Measurements from ENCODE around the gene ITPR1. TPM values are rescaled to one million over a fixed set of nuclear protein-coding genes. Genes with fewer than 3 reads are reported as not detected.

ITPR1 gene
- total RNA-seq, 1 donor from 2014 or later: 6.7 TPM

DNA sequence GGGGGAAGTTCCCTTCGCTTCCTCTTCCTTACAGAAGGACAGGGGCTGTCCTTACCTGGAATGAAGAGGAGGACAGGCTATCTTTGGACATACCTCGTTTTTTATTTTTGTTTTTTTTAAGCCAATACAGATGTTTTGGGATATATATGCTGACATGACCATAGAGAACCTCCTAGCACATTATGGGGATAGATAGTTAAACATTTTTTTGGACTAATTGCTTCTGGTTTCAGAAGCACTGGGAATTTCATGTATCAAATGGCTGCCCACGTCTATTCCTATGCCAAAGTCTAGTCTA is 247.9 kb downstream of the ITPR1 start:
- Histone ChIP-seq H2AFZ (ENCODE audit: low read depth, low read length) (no peak overlapping the region), H3K9me3 (ENCODE audit: insufficient read depth, low read depth, low read length) (no peaks in the 10 kb centered on the region), H3K9ac (ENCODE audit: low read length) (peak overlapping the region; percentile 75), H3K4me3 (ENCODE audit: insufficient read depth, low read depth, low read length) (no peak overlapping the region), H3K4me2 (ENCODE audit: low read length) (peak overlapping the region; percentile 67), H3K36me3 (ENCODE audit: insufficient read depth, low read length) (no peaks in the 10 kb centered on the region), H4K20me1 (ENCODE audit: insufficient read depth, low read length) (no peaks in the 10 kb centered on the region), H3K27ac (ENCODE audit: low read depth, low read length) (peak overlapping the region; percentile 89), H3K4me1 (ENCODE audit: insufficient read depth, low read length) (peaks cover 28% of the 10 kb centered on the region), H3K27me3 (ENCODE audit: insufficient read depth, low read length) (no peaks in the 10 kb centered on the region), H3K79me2 (ENCODE audit: insufficient read depth, low read length) (no peaks in the 10 kb centered on the region)
- Mint-ChIP-seq H3K4me3 (ENCODE audit: unreplicated experiment) (no peak overlapping the region), H3K27ac (ENCODE audit: unreplicated experiment) (peak overlapping the region; percentile 86), H3K27me3 (ENCODE audit: low read depth, unreplicated experiment) (no peaks in the 10 kb centered on the region), H3K36me3 (ENCODE audit: low read depth, unreplicated experiment) (peaks cover 5% of the 10 kb centered on the region), H3K9me3 (ENCODE audit: unreplicated experiment) (peaks cover 3% of the 10 kb centered on the region), H3K4me1 (ENCODE audit: low read depth, unreplicated experiment) (peaks cover 28% of the 10 kb centered on the region)
- TF ChIP-seq EZH2 (IDR thresholded peaks at IDR 0.05; ENCODE audit: insufficient read depth, low read length) (no peak), CTCF (IDR thresholded peaks at IDR 0.05; ENCODE audit: insufficient read depth, low read depth, low read length) (no peak)
- no peak for DNase-seq (ENCODE audit: low read depth)
- FAIRE-seq: no peak

DNA sequence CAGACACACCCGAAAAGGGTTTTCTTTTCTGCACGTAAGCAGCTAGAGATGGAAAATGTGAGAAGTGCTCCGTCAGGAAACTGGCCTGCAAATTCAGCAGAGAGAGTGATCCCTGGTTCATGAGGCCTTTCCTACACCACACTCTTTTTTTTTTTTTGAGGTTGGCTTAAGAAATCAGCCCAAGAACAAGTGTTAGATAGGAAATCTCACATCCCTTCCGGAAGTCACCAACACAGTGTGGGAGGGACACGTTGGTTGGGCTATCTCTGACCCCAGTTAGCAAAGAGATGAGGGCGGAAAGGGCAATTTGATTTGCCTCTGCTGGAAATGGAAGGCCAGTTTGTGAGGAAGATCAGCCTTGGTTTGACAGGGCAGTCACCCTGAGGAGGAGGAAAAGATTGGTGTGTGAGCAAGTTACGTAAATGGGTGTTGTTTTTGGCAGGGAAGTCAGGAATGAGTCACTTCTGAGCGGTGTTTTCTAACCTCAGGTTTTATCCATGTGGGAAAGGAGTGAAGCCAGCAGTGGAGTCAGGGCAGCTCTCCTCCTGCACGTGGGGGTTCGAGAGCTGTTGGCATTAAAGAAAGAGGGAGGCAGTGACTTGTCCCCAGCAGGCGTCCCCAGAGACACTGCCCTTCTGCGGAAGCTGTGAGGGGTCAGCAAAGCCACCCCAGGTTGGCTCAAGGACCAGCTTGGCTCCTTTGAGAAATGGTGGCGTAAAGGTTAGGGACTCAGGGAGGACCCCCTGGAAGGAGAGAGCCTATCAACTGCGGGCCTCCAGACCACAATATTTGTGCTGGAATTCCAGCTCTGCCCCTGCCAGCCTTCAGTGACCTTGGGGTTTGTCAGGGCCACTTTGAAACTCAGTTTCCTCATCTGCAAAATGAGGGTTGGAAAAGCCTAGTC is 248.5 kb downstream of the ITPR1 start:
- Histone ChIP-seq H2AFZ (ENCODE audit: low read depth, low read length) (no peak overlapping the region), H3K27ac (ENCODE audit: low read depth, low read length) (peak overlapping the region; percentile 89), H3K4me2 (ENCODE audit: low read length) (peak overlapping the region; percentile 67), H3K9me3 (ENCODE audit: insufficient read depth, low read depth, low read length) (no peaks in the 10 kb centered on the region), H3K9ac (ENCODE audit: low read length) (peak overlapping the region; percentile 75), H4K20me1 (ENCODE audit: insufficient read depth, low read length) (no peaks in the 10 kb centered on the region), H3K4me3 (ENCODE audit: insufficient read depth, low read depth, low read length) (no peak overlapping the region), H3K27me3 (ENCODE audit: insufficient read depth, low read length) (no peaks in the 10 kb centered on the region), H3K79me2 (ENCODE audit: insufficient read depth, low read length) (no peaks in the 10 kb centered on the region), H3K4me1 (ENCODE audit: insufficient read depth, low read length) (peaks cover 34% of the 10 kb centered on the region), H3K36me3 (ENCODE audit: insufficient read depth, low read length) (no peaks in the 10 kb centered on the region)
- peak; percentile 60 for FAIRE-seq
- Mint-ChIP-seq H3K27me3 (ENCODE audit: low read depth, unreplicated experiment) (peaks cover under 1% of the 10 kb centered on the region), H3K4me3 (ENCODE audit: unreplicated experiment) (peak overlapping the region; percentile 17), H3K4me1 (ENCODE audit: low read depth, unreplicated experiment) (peaks cover 25% of the 10 kb centered on the region), H3K9me3 (ENCODE audit: unreplicated experiment) (peaks cover 3% of the 10 kb centered on the region), H3K36me3 (ENCODE audit: low read depth, unreplicated experiment) (peaks cover 8% of the 10 kb centered on the region), H3K27ac (ENCODE audit: unreplicated experiment) (peak overlapping the region; percentile 86)
- no peak for TF ChIP-seq CTCF (IDR thresholded peaks at IDR 0.05; ENCODE audit: insufficient read depth, low read depth, low read length)
- TF ChIP-seq EZH2 (IDR thresholded peaks at IDR 0.05; ENCODE audit: insufficient read depth, low read length): no peak
- DNase-seq (ENCODE audit: low read depth): peak; percentile 100

GRCh38 chr3:4742359-4742758 is 249.2 kb downstream of the ITPR1 start:
- no peaks in the 10 kb centered on the region for H3K79me2 ChIP-seq (ENCODE audit: insufficient read depth, low read length)
- H4K20me1 ChIP-seq (ENCODE audit: insufficient read depth, low read length): no peaks in the 10 kb centered on the region
- peaks cover 3% of the 10 kb centered on the region for H3K9me3 Mint-ChIP-seq (ENCODE audit: unreplicated experiment)

More at GRCh38 chr3:4742359-4742758, 249.2 kb downstream of the ITPR1 start:
- Histone ChIP-seq H3K4me3 (ENCODE audit: insufficient read depth, low read depth, low read length) (no peak overlapping the region), H3K27ac (ENCODE audit: low read depth, low read length) (peak overlapping the region; percentile 89), H3K4me1 (ENCODE audit: insufficient read depth, low read length) (peaks cover 38% of the 10 kb centered on the region), H3K9ac (ENCODE audit: low read length) (peak overlapping the region; percentile 75), H2AFZ (ENCODE audit: low read depth, low read length) (no peak overlapping the region), H3K9me3 (ENCODE audit: insufficient read depth, low read depth, low read length) (no peaks in the 10 kb centered on the region), H3K27me3 (ENCODE audit: insufficient read depth, low read length) (no peaks in the 10 kb centered on the region), H3K36me3 (ENCODE audit: insufficient read depth, low read length) (no peaks in the 10 kb centered on the region), H3K4me2 (ENCODE audit: low read length) (peak overlapping the region; percentile 67)
- no peak for FAIRE-seq
- no peak overlapping the region for H3K4me3 Mint-ChIP-seq (ENCODE audit: unreplicated experiment)
- TF ChIP-seq EZH2 (IDR thresholded peaks at IDR 0.05; ENCODE audit: insufficient read depth, low read length): no peak
- TF ChIP-seq CTCF (IDR thresholded peaks at IDR 0.05; ENCODE audit: insufficient read depth, low read depth, low read length): no peak
- peaks cover 2% of the 10 kb centered on the region for H3K27me3 Mint-ChIP-seq (ENCODE audit: low read depth, unreplicated experiment)
- no peak overlapping the region for H3K27ac Mint-ChIP-seq (ENCODE audit: unreplicated experiment)
- peak; percentile 37 for DNase-seq (ENCODE audit: low read depth)
- peaks cover 12% of the 10 kb centered on the region for H3K36me3 Mint-ChIP-seq (ENCODE audit: low read depth, unreplicated experiment)
- H3K4me1 Mint-ChIP-seq (ENCODE audit: low read depth, unreplicated experiment): peaks cover 27% of the 10 kb centered on the region
